ENCODE data around the gene SPI1.
A peak's percentile ranks its signal among the peaks of the same experiment; 100 is the strongest.

The SPI1 gene

DNA sequence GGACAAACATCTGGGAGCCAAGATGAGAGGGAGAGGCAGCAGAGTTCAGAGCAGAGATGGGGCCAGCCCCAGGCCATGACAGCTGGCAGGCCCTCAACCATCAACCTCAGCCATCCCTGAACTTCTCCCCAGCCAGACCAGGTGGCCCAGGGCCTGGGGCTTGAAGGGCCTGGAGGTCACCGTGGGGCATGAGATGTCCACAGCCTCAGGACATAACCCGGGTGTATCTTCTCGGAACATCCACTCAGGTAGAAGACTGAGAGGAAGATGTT is 17.6 kb upstream of the SPI1 start:
- Mint-ChIP-seq H3K36me3 (ENCODE audit: low read depth) (no peaks in the 10 kb centered on the region), H3K9me3 (no peaks in the 10 kb centered on the region), H3K4me1 (ENCODE audit: low read depth) (peaks cover 27% of the 10 kb centered on the region), H3K4me3 (no peak overlapping the region), H3K27ac (peak overlapping the region; percentile 92), H3K27me3 (ENCODE audit: low read depth) (no peaks in the 10 kb centered on the region)
- DNase-seq (ENCODE audit: low spot score): no peak

DNA sequence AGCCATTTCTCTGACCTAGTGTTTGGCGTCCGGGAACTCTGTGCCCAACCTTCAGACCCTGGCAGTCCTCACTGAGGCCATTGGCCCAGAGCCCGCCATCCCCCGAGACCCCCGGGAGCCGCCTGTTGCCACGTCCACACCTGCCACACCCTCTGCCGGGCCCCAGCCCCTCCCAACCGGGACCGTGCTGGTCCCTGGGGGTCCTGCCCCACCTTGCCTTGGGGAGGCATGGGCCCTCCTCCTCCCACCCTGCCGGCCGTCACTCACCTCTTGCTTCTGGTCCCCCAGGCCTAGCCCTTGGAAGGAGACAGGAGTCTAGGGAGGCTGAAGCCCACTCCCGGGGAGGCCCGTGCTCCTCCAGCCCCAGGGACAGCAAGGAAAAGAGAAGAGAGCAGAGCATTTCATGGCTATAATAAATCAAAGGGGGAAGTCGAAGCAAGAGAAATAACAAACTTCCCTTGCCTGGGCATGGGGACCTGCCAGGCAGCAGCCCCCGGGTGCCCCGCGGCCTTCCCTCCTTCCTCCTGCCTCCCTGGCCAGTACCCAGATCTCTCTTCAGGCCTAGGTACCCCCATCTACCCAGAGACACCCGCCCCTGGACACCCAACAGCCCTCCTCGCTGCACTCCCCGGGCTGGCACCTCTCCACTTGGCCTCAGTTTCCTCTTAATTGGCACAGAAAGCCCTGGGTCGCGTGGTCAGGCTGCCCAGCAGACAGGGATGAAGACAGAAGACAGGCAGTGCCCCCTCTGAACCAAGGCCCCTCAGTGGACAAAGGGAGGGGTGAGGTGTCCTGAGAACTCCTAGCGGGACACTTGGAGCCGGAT is 17.1 kb upstream of the SPI1 start:
- H3K4me1 Mint-ChIP-seq (ENCODE audit: low read depth): peaks cover 24% of the 10 kb centered on the region
- peak overlapping the region; percentile 92 for H3K27ac Mint-ChIP-seq
- H3K9me3 Mint-ChIP-seq: no peaks in the 10 kb centered on the region
- no peaks in the 10 kb centered on the region for H3K36me3 Mint-ChIP-seq (ENCODE audit: low read depth)
- peak overlapping the region; percentile 34 for H3K4me3 Mint-ChIP-seq
- no peak for DNase-seq (ENCODE audit: low spot score)
- no peaks in the 10 kb centered on the region for H3K27me3 Mint-ChIP-seq (ENCODE audit: low read depth)

DNA sequence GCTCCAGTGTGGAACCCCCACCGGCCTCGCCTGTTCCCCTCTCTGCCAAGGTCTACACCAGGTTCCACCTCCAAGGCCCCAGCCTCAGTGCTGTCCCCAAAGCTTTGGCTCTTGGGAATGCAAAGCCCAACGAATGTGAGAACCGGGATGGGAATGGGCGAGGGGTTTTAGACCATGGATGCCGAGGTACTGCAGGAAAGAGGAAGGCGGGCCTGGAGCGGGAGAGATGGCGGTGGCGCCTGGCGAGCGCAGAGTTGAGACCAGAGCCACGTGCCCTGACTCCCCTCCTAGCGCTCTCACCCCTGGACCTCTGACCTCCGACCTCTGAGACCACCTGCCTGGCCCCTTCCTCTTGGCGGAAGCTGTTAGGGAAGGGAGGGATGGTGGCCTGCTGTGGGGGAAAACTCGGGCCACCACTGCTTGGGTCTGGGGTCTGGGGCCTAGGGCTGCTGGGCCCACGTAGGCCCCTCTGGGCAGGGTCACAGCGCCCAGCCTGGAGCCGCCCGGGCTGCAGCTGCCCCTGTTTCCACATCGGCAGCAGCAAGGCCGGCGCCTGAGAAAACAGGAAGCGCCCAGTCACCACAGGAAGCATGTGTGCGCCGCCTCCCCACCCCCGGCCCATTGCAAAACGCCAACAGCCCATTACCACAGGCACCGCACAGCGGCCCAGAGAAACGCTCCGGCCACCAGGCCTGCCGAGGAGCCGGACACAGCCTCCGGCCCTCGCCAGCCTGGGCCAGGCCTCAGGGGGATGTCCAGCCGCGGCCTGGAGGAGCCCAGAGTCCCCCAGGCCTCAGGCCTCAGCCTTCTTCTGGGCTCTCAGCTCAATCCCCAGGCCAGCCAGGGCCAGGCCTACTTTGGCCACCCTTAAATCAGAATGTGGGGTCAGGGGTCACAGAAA is 16.2 kb upstream of the SPI1 start:
- Mint-ChIP-seq H3K4me3 (peak overlapping the region; percentile 61), H3K27ac (peak overlapping the region; percentile 92), H3K36me3 (ENCODE audit: low read depth) (no peaks in the 10 kb centered on the region), H3K4me1 (ENCODE audit: low read depth) (peaks cover 26% of the 10 kb centered on the region), H3K9me3 (no peaks in the 10 kb centered on the region), H3K27me3 (ENCODE audit: low read depth) (no peaks in the 10 kb centered on the region)
- DNase-seq (ENCODE audit: low spot score): peak; percentile 55

DNA sequence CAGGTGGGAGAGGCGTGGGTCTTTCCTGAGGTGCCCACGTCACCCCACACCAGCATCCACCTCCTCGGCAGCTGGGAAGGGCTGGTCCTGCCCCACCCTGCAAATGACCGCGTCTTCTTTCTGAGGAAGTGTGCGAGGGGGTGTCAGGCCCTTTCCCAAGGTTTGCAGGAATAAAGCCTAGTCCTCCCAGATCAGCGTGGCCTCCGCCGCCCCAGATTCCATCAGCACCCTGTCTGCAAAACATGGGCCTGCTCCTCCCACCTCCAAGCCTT is 15.6 kb upstream of the SPI1 start:
- Mint-ChIP-seq H3K4me3 (no peak overlapping the region), H3K27ac (peak overlapping the region; percentile 92), H3K4me1 (ENCODE audit: low read depth) (peaks cover 28% of the 10 kb centered on the region), H3K9me3 (no peaks in the 10 kb centered on the region), H3K36me3 (ENCODE audit: low read depth) (no peaks in the 10 kb centered on the region), H3K27me3 (ENCODE audit: low read depth) (no peaks in the 10 kb centered on the region)
- DNase-seq (ENCODE audit: low spot score): no peak

GRCh38 chr11:47393163-47394049 is 15.1 kb upstream of the SPI1 start:
- H3K36me3 Mint-ChIP-seq (ENCODE audit: low read depth): no peaks in the 10 kb centered on the region

GRCh38 chr11:47392546-47393162 is 14.3 kb upstream of the SPI1 start:
- Mint-ChIP-seq H3K27me3 (ENCODE audit: low read depth) (no peaks in the 10 kb centered on the region), H3K36me3 (ENCODE audit: low read depth) (no peaks in the 10 kb centered on the region), H3K4me3 (no peak overlapping the region), H3K9me3 (no peaks in the 10 kb centered on the region), H3K27ac (peak overlapping the region; percentile 8), H3K4me1 (ENCODE audit: low read depth) (peaks cover 28% of the 10 kb centered on the region)
- DNase-seq (ENCODE audit: low spot score): no peak

More at GRCh38 chr11:47393163-47394049, 15.1 kb upstream of the SPI1 start:
- no peaks in the 10 kb centered on the region for H3K27me3 Mint-ChIP-seq (ENCODE audit: low read depth)
- DNase-seq (ENCODE audit: low spot score): no peak
- no peaks in the 10 kb centered on the region for H3K9me3 Mint-ChIP-seq
- H3K27ac Mint-ChIP-seq: peak overlapping the region; percentile 92
- H3K4me1 Mint-ChIP-seq (ENCODE audit: low read depth): peaks cover 28% of the 10 kb centered on the region
- no peak overlapping the region for H3K4me3 Mint-ChIP-seq

DNA sequence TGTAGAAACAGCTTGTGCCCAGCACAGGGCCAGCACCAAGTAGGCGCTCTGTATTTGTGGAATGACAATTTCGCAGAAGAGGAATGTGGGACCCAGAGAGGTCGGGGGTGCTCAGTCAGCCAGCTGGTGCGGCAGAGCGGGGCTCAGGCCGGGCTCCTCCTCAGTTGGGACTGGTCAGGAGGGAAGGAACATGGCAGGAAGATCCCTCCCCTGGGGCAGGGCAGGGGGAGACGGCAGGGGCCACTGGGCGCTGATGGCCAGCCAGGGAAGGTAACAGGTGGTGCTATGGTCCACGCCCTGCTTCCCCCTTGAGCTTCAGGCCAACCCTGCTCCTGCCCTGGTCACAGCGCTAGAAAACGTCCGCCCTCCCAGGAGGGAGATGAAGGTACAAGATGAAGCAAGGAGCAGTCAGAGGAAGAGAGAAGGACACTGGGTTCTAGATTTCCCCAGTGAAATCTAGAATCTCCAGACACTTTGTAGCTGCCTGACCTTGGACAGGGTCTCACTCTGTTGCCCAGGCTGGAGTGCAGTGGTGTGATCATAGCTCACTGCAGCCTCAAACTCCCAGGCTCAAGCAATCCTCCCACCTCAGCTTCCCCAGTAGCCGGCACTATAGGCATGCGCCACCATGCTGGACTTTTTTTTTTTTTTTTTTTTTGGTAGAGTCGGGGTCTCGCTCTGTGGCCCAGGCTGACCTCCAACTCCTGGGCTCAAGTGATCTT is 13.5 kb upstream of the SPI1 start:
- DNase-seq (ENCODE audit: low spot score): no peak
- Mint-ChIP-seq H3K4me1 (ENCODE audit: low read depth) (peaks cover 25% of the 10 kb centered on the region), H3K27me3 (ENCODE audit: low read depth) (no peaks in the 10 kb centered on the region), H3K9me3 (no peaks in the 10 kb centered on the region), H3K4me3 (no peak overlapping the region), H3K36me3 (ENCODE audit: low read depth) (no peaks in the 10 kb centered on the region), H3K27ac (peak overlapping the region; percentile 67)

DNA sequence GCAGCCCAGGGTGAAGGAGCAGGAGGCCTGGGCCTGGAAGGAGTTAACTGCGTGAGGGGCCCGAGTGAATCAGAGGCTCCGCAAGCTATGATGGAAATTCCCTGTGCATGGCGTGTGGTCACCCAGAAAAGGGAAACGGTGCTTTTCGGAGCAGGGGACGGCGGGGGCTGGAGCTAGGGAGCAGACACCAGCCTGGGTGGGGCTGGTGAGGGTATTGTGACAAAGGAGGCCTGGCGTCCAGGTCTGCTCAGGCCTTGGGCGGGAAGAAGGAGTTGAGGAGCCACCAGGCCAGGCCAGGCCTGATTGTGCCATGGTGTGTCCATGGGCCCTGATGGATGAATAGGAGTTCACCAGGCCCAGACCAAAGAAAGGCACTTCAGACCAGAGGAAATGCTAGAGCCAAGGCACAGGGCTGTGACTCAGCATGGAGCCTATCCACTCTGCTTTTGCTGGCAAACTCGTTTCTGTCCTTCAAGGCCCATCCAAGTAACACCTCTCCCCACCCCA is 12.8 kb upstream of the SPI1 start:
- Mint-ChIP-seq H3K4me3 (no peak overlapping the region), H3K9me3 (no peaks in the 10 kb centered on the region), H3K27ac (peak overlapping the region; percentile 47), H3K27me3 (ENCODE audit: low read depth) (no peaks in the 10 kb centered on the region), H3K4me1 (ENCODE audit: low read depth) (peaks cover 25% of the 10 kb centered on the region), H3K36me3 (ENCODE audit: low read depth) (no peaks in the 10 kb centered on the region)
- DNase-seq (ENCODE audit: low spot score): no peak

GRCh38 chr11:47390422-47390760 is 12.0 kb upstream of the SPI1 start:
- H3K4me3 Mint-ChIP-seq: no peak overlapping the region
- no peak overlapping the region for H3K27ac Mint-ChIP-seq
- peaks cover 22% of the 10 kb centered on the region for H3K4me1 Mint-ChIP-seq (ENCODE audit: low read depth)

DNA sequence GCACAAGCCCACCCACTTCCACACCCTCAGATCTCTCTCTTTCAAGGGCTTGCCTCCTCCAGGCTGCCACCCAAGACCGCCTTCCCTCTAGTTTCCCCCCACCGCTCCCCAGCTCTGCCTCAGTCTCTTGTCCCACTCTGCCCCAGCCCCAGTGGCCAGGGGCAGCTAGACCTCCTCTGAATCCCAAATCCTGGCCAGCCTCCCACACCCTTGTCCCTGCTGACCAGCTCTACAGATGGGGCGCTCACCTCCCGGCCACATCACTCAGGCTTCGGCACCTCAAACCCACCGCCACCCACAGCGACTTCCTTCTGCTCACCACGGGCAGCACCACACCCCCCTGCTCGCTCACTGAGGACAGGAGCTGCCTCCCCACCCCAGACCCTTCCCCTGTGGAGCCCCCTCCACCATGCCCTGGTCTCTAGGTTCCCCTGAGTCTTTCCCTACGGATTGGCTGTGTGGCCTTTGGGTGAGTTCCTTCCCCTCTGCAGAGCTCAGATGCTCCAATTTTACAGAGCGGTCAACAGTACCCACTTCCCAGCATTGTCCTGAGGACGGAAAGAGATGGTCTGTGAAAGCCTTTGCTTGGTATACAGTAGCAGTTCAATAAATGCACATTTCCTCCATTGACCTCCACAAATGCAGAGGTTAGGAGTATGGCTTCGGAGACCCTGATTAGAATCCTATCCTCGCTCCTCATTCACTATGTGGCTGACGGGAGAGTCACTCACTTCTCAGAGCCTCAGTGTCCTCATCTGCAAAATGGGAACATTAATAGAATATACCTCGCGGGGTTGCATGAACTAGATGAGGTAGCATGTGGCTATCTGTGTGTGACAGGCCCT is 11.5 kb upstream of the SPI1 start:
- H3K36me3 Mint-ChIP-seq (ENCODE audit: low read depth): no peaks in the 10 kb centered on the region
- no peaks in the 10 kb centered on the region for H3K9me3 Mint-ChIP-seq
- H3K27me3 Mint-ChIP-seq (ENCODE audit: low read depth): no peaks in the 10 kb centered on the region
- H3K27ac Mint-ChIP-seq: peak overlapping the region; percentile 34
- H3K4me3 Mint-ChIP-seq: no peak overlapping the region
- peaks cover 21% of the 10 kb centered on the region for H3K4me1 Mint-ChIP-seq (ENCODE audit: low read depth)
- no peak for DNase-seq (ENCODE audit: low spot score)

More at GRCh38 chr11:47390422-47390760, 12.0 kb upstream of the SPI1 start:
- no peaks in the 10 kb centered on the region for H3K27me3 Mint-ChIP-seq (ENCODE audit: low read depth)
- no peaks in the 10 kb centered on the region for H3K36me3 Mint-ChIP-seq (ENCODE audit: low read depth)
- DNase-seq (ENCODE audit: low spot score): no peak
- no peaks in the 10 kb centered on the region for H3K9me3 Mint-ChIP-seq

- no peak for DNase-seq (ENCODE audit: low spot score)
- no peaks in the 10 kb centered on the region for H3K9me3 Mint-ChIP-seq
- no peaks in the 10 kb centered on the region for H3K27me3 Mint-ChIP-seq (ENCODE audit: low read depth)
- H3K36me3 Mint-ChIP-seq (ENCODE audit: low read depth): no peaks in the 10 kb centered on the region
- H3K4me3 Mint-ChIP-seq: no peak overlapping the region
- peak overlapping the region; percentile 34 for H3K27ac Mint-ChIP-seq
- H3K4me1 Mint-ChIP-seq (ENCODE audit: low read depth): peaks cover 15% of the 10 kb centered on the region
Measured at GRCh38 chr11:47388697-47389576, 10.6 kb upstream of the SPI1 start.
